ENCODE results near the gene CAPN14.

DNA sequence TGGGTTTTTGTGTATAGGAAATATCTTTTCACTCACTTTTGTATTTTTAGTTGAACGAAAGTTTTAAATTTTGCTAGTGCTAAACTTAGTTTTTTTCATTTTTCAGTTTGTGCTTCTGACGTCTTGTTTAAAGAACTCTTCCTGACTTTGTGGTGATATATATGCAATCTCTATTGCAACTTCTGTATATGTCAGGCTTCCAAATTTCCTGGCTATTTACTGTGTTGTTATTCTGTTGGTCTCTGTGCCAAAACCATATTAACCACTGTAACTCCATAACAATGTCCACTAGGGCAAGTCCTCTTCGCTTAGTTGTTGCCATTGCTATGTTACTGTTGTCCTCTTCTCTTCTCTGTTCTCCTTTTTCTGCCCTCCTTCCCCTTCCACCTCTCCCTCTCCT is 13.4 kb upstream of the CAPN14 start:
- TF ChIP-seq EP300 (IDR thresholded peaks at IDR 0.05) (no peak), POLR2A (IDR thresholded peaks at IDR 0.05) (no peak), POLR2AphosphoS5 (IDR thresholded peaks at IDR 0.05) (no peak)

Measured in gastroesophageal sphincter (tissue), 2 donors.